Measurements from ENCODE around the gene TAF1B. TPM values are rescaled to one million over a fixed set of nuclear protein-coding genes. Genes with fewer than 3 reads are reported as not detected.

Gene TAF1B
- total and polyA plus RNA-seq, 4 donors: 16.7 to 43.5 (median 24.0) TPM

DNA sequence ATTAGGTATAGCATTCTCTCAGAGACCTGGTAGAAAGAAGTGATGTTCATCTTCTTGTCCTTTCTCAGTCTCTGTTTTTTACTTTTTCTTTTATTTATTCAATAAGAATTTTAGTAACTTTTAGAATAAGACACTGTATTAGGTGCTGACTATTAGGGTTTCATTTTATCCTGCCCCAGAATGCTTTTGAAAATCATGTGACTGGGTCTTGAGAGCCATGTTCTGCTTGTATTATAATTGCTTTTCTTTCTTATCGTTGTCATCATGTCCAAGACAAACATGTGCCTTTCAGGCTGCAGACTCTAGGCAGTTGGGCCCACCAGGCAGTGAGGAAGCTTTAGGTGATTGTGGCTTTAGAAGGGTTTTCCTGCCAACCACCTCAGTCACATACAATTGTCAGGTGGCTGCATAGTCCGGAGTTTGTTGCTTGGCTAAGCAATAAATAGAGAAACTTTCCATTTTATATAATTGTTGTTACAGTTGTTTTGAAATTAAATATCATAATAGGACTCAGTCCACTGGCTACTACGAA lies 123.3 kb downstream of the TAF1B start:
- DNase-seq (ENCODE audit: low read depth in 4 of 6, low spot score in 6 of 6): no peak
- H3K27ac ChIP-seq (ENCODE audit: low read depth, low read length): no peak overlapping the region
- no peaks in the 10 kb centered on the region for H3K4me1 ChIP-seq (ENCODE audit: control insufficient read depth, insufficient read depth, low read length)
- peaks cover 14% of the 10 kb centered on the region for H3K36me3 ChIP-seq (ENCODE audit: control insufficient read depth, insufficient read depth, low read length)
- no CpG with 5 or more reads among the region's 3 CpGs for WGBS (ENCODE audit: insufficient coverage)
- no peaks in the 10 kb centered on the region for H3K27me3 ChIP-seq (ENCODE audit: control insufficient read depth, insufficient read depth, low read length)
- no peak overlapping the region for H3K4me3 ChIP-seq (ENCODE audit: low read depth, low read length)
- H3K9me3 ChIP-seq (ENCODE audit: control insufficient read depth, insufficient read depth, low read length): no peaks in the 10 kb centered on the region

DNA sequence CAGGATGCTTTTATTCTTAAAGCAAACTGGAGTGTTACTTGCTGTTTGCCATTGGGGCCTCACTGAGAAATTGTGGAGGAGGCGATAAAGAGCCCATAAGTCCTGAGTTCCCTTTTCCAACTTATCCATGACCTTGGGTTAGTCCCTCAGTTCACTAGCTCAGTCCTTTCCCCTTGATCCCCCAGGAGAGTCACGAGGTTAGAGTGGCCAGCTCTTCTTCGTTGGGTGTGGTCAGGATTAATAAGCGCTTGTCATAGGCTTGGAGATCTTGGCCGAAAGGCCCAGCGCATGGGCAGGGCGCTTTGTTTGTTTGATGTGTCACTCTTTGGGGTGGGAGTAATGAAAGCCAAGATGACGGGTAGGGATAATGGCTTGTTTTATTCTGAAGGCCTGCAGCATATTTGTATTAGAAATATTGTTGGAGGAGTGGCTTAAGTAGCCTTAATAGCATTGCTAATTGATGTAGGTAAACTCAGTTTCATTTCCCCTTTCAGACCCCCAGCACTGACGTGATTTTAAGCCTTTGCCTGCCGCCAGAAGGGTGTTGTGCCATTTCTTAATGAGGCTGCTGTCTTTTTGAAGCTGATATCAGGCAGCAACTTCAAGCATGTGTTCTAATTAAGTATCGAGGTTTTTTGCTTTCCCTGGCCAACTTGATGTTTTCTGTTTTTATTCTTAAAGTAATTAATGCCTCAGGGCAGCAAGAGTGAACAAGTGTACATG lies 123.9 kb downstream of the TAF1B start:
- 70% methylated on average over 9 of the region's 11 CpGs for WGBS (ENCODE audit: insufficient coverage)
- H3K27ac ChIP-seq (ENCODE audit: low read depth, low read length): no peak overlapping the region
- peaks cover 17% of the 10 kb centered on the region for H3K36me3 ChIP-seq (ENCODE audit: control insufficient read depth, insufficient read depth, low read length)
- no peaks in the 10 kb centered on the region for H3K4me1 ChIP-seq (ENCODE audit: control insufficient read depth, insufficient read depth, low read length)
- H3K27me3 ChIP-seq (ENCODE audit: control insufficient read depth, insufficient read depth, low read length): no peaks in the 10 kb centered on the region
- DNase-seq (ENCODE audit: low read depth in 4 of 6, low spot score in 6 of 6): no peak
- no peak overlapping the region for H3K4me3 ChIP-seq (ENCODE audit: low read depth, low read length)
- no peaks in the 10 kb centered on the region for H3K9me3 ChIP-seq (ENCODE audit: control insufficient read depth, insufficient read depth, low read length)

DNA sequence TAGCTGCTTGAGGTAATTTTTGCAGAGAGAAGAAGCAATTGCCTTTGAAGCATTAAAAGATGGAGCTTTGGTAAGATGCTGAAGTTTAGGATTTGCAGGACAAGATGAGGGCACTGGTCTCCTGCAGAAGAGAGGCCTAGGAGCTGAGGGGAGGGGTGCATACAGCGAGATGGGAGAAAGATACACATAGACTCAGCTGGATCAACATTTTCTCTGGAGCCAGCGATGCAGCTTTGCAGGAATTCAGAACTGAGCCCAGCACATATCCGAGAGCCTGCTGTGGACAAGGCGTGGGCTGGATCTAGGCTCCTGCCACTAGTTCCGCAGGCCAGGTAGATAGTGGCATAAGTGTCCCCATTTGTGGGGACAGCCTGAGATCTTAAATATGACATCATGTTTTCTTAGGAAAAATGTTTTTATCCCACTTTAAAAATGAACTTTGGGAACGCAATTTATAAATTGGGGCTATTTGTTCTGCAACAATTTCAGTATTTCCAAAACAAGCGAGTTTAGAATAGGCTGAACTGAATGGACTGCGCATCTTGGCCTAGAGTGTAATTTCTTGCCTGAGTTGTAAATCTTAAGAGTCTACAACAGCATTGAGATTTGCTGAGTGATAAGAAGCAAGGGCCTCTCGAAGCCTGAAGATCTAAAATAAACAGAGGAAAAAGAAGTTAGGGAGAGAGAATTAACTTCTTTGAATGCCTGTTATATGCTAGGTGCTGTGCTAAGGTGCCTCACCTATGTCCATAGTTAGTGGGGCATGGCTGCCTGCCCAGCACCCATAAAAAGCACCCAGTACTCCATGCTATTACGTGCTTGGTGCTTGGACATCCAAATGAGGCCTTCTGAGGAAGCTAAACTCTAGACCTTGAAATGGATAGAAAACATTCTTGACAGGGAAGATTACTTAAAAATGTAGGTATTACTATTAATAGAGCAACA lies 125.6 kb downstream of the TAF1B start:
- Histone ChIP-seq H3K4me3 (ENCODE audit: low read depth, low read length) (no peak overlapping the region), H3K9me3 (ENCODE audit: control insufficient read depth, insufficient read depth, low read length) (no peaks in the 10 kb centered on the region), H3K4me1 (ENCODE audit: control insufficient read depth, insufficient read depth, low read length) (no peaks in the 10 kb centered on the region), H3K27ac (ENCODE audit: low read depth, low read length) (peak overlapping the region; percentile 29), H3K27me3 (ENCODE audit: control insufficient read depth, insufficient read depth, low read length) (no peaks in the 10 kb centered on the region), H3K36me3 (ENCODE audit: control insufficient read depth, insufficient read depth, low read length) (peaks cover 26% of the 10 kb centered on the region)
- 83% methylated on average over 6 of the region's 10 CpGs for WGBS (ENCODE audit: insufficient coverage)
- DNase-seq (ENCODE audit: low read depth in 4 of 6, low spot score in 6 of 6): peak in 1 of 6 donors; percentile 66

DNA sequence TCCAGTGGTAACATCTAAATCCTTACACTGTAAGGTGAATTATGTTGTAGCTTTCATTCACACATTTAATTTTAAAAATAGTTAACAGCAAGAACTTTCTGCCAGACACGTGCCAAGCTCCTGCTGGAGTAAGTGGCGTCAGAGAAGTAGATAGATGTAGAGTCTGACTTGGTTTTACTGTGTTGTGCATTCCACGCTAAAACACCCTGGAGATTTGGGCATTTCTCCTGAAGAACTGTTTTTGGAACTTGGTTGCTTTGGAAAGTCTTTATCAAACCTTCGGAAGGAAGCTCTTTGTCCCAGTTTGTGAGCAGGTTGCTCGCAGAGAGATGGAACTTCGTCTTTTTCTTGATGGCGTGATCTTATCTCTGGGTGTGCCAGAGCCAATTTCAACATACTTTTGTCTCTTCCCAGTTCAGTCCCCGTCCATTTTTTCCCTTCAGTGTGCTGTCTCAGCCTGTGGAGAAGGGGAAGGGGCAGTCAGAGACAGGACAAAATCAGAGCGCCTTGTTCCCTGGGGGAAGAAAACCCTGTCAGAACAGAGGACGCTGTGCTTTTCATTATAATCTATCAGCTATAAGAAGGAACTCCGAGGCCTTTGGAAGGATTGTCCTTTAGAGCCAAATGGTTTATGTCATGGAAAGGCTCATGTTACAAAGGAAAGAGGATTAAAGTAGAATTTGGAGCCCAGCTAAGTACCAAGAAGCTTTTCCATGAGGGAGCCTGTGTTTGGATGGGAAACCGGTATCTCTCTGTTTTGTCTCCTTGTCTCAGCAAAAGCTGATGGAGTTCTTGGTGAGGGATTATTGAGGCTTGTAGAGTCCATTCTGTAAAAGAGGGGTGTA lies 127.1 kb downstream of the TAF1B start:
- DNase-seq (ENCODE audit: low read depth in 4 of 6, low spot score in 6 of 6): peak in 1 of 6 donors; percentile 65
- Histone ChIP-seq H3K27ac (ENCODE audit: low read depth, low read length) (peak overlapping the region; percentile 57), H3K4me1 (ENCODE audit: control insufficient read depth, insufficient read depth, low read length) (no peaks in the 10 kb centered on the region)

DNA sequence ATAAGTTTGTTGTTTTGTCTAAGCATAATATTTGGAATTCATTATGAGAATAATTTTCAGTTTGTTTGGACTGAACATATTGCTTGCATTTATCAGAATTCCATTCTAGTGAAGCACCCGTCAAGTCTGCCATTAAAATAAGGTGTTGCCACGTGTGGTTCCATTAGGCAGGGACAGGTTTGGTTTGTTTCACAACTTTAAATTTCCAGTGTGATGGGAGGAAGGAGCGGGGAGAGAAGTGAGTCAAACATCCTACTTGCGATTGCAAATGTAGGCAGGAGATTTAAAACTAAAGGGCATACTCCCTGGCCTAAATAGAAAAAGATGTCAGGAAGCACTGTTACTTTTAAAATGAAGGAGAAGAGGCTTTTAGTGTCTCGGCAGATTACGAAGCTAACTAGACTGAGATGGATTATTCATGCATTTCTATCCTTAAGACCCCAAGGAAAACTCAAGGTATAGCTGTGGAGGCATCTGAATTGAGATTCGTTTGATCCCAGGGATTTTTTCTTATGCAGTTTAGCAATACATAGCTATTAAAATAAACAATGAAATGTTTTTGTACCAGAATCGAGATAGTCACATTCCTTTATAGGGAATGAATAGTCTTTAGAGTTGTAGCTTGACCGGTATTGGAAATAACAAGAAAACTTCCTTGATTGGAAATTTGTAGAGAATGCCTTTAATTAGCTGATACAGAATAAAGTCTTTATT lies 128.0 kb downstream of the TAF1B start:
- peaks cover 19% of the 10 kb centered on the region for H3K36me3 ChIP-seq (ENCODE audit: control insufficient read depth, insufficient read depth, low read length)
- H3K9me3 ChIP-seq (ENCODE audit: control insufficient read depth, insufficient read depth, low read length): no peaks in the 10 kb centered on the region
- H3K4me1 ChIP-seq (ENCODE audit: control insufficient read depth, insufficient read depth, low read length): no peaks in the 10 kb centered on the region
- H3K27me3 ChIP-seq (ENCODE audit: control insufficient read depth, insufficient read depth, low read length): no peaks in the 10 kb centered on the region
- no peak for DNase-seq (ENCODE audit: low read depth in 4 of 6, low spot score in 6 of 6)
- H3K27ac ChIP-seq (ENCODE audit: low read depth, low read length): peak overlapping the region; percentile 57
- 75% methylated on average over 3 of the region's 9 CpGs for WGBS (ENCODE audit: insufficient coverage)
- no peak overlapping the region for H3K4me3 ChIP-seq (ENCODE audit: low read depth, low read length)

More for the DNA sequence above, 127.1 kb downstream of the TAF1B start:
- WGBS (ENCODE audit: insufficient coverage): 53% methylated on average over 6 of the region's 12 CpGs
- H3K27me3 ChIP-seq (ENCODE audit: control insufficient read depth, insufficient read depth, low read length): no peaks in the 10 kb centered on the region
- peaks cover 18% of the 10 kb centered on the region for H3K36me3 ChIP-seq (ENCODE audit: control insufficient read depth, insufficient read depth, low read length)
- H3K9me3 ChIP-seq (ENCODE audit: control insufficient read depth, insufficient read depth, low read length): no peaks in the 10 kb centered on the region
- no peak overlapping the region for H3K4me3 ChIP-seq (ENCODE audit: low read depth, low read length)

DNA sequence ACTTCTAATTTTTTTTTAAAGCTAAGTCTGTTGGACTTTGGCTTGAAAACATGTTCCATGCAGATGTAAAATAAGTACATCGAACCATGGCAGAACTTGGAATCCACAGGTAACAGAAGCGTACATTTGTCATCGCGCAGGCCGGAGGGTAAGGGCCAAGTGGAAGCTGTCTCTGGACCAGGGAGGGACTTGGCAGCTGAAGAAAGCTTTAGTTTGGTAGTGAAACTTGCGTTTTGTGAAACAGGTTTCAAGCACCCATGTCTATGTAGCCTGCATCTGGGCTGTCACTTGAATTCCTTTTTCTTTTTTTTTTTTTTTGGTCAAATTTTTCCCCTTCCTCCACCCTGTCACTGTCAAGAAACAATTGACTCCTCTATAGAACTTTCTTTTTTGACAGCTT lies 128.6 kb downstream of the TAF1B start:
- Histone ChIP-seq H3K9me3 (ENCODE audit: control insufficient read depth, insufficient read depth, low read length) (no peaks in the 10 kb centered on the region), H3K27me3 (ENCODE audit: control insufficient read depth, insufficient read depth, low read length) (no peaks in the 10 kb centered on the region), H3K4me1 (ENCODE audit: control insufficient read depth, insufficient read depth, low read length) (no peaks in the 10 kb centered on the region), H3K4me3 (ENCODE audit: low read depth, low read length) (no peak overlapping the region), H3K27ac (ENCODE audit: low read depth, low read length) (no peak overlapping the region), H3K36me3 (ENCODE audit: control insufficient read depth, insufficient read depth, low read length) (peaks cover 19% of the 10 kb centered on the region)
- DNase-seq (ENCODE audit: low read depth in 4 of 6, low spot score in 6 of 6): no peak
- 94% methylated on average over 6 of the region's 6 CpGs for WGBS (ENCODE audit: insufficient coverage)

DNA sequence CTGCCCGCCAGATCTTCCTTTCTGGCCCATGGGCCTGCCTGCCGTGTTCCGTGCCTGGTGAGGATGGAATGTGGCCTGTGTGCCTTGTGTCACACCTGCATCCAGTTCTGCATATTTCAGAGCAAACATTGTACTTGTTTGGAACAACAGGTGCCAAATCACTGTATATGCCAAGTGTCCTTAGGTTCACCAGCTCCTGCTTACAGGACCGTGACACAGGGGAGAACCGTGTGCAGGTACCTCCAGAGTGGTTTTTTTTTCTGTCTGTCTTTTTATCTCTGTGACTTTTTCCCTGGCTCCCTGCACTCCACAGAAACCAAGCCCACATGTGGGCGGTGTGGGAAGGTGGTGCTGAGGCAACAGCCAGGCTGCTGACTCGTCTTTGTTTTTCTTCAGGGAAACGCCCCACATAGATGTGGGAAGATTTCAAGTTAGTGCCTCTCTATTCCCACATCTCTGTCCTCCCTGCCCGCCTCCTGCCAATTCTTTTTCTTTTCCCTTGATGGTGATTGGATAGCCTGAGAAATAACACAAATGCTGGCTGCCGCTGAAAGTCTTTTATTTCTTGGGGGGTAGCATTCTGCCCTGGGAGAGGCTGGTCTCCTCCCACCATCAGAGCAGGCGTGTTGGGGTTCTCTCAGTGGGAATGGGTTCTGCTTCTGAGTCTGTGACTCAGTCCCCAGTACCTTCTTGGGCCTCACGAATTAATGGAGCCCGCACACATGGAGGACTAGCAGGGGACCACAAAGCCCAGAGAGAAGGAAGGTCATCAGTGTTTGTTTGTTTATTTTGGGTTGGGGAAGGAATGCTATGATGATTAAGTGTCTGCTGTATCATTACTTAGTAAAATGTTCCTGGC lies 129.6 kb downstream of the TAF1B start:
- Histone ChIP-seq H3K36me3 (ENCODE audit: control insufficient read depth, insufficient read depth, low read length) (peaks cover 19% of the 10 kb centered on the region), H3K4me3 (ENCODE audit: low read depth, low read length) (no peak overlapping the region), H3K4me1 (ENCODE audit: control insufficient read depth, insufficient read depth, low read length) (no peaks in the 10 kb centered on the region), H3K27me3 (ENCODE audit: control insufficient read depth, insufficient read depth, low read length) (no peaks in the 10 kb centered on the region), H3K27ac (ENCODE audit: low read depth, low read length) (peak overlapping the region; percentile 54), H3K9me3 (ENCODE audit: control insufficient read depth, insufficient read depth, low read length) (no peaks in the 10 kb centered on the region)
- 87% methylated on average over 7 of the region's 13 CpGs for WGBS (ENCODE audit: insufficient coverage)
- DNase-seq (ENCODE audit: low read depth in 4 of 6, low spot score in 6 of 6): peak in 1 of 6 donors; percentile 58

DNA sequence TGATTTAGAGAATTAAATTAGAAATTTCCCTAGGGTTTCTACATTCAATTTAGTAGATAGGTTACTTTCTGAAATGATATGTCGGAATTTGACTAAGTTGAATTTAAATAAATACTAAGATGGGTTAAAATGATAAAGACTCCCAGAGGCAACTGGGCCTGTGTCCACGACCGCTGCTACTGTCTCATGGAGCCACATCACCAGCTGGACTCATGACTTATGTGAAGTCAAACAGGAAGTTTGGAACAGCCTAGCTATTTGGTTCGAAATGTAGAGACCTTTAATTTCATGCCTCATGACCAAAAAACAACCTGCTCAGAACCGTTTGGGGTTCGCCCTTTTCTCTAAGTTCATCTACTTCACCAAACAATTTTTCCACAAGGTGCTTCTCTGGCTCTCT lies 130.4 kb downstream of the TAF1B start:
- no peak for DNase-seq (ENCODE audit: low read depth in 4 of 6, low spot score in 6 of 6)
- peak overlapping the region; percentile 65 for H3K27ac ChIP-seq (ENCODE audit: low read depth, low read length)

More for the DNA sequence above, 130.4 kb downstream of the TAF1B start:
- Histone ChIP-seq H3K36me3 (ENCODE audit: control insufficient read depth, insufficient read depth, low read length) (peaks cover 19% of the 10 kb centered on the region), H3K4me1 (ENCODE audit: control insufficient read depth, insufficient read depth, low read length) (no peaks in the 10 kb centered on the region), H3K27me3 (ENCODE audit: control insufficient read depth, insufficient read depth, low read length) (no peaks in the 10 kb centered on the region), H3K9me3 (ENCODE audit: control insufficient read depth, insufficient read depth, low read length) (no peaks in the 10 kb centered on the region), H3K4me3 (ENCODE audit: low read depth, low read length) (no peak overlapping the region)
- WGBS (ENCODE audit: insufficient coverage): 70% methylated on average over 2 of the region's 6 CpGs
